ENCODE results near the gene RALGAPA2. TPM values are rescaled to one million over a fixed set of nuclear protein-coding genes. Genes with fewer than 3 reads are reported as not detected.
A peak's percentile ranks its signal among the peaks of the same experiment; 100 is the strongest.

The RALGAPA2 gene
- total RNA-seq, 4 donors from 2014 or later = 20.5 to 42.9 (median 29.6) TPM

- Histone ChIP-seq H3K4me3 (no peak overlapping the region), H3K27ac (no peak overlapping the region), H3K27me3 (no peaks in the 10 kb centered on the region), H3K36me3 (peaks cover 0 to 40% (median 0%) of the 10 kb centered on the region in 3 donors), H3K4me1 (no peaks in the 10 kb centered on the region), H3K9me3 (no peaks in the 10 kb centered on the region)
- no peak for DNase-seq (ENCODE audit: low spot score in 2 of 2)
- 90% methylated on average over 2 of the region's 2 CpGs for WGBS, 2 donors
- TF ChIP-seq, protein P1, sequence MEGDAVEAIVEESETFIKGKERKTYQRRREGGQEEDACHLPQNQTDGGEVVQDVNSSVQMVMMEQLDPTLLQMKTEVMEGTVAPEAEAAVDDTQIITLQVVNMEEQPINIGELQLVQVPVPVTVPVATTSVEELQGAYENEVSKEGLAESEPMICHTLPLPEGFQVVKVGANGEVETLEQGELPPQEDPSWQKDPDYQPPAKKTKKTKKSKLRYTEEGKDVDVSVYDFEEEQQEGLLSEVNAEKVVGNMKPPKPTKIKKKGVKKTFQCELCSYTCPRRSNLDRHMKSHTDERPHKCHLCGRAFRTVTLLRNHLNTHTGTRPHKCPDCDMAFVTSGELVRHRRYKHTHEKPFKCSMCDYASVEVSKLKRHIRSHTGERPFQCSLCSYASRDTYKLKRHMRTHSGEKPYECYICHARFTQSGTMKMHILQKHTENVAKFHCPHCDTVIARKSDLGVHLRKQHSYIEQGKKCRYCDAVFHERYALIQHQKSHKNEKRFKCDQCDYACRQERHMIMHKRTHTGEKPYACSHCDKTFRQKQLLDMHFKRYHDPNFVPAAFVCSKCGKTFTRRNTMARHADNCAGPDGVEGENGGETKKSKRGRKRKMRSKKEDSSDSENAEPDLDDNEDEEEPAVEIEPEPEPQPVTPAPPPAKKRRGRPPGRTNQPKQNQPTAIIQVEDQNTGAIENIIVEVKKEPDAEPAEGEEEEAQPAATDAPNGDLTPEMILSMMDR (IDR thresholded peaks at IDR 0.05) = no peak
- TF ChIP-seq POLR2A (IDR thresholded peaks at IDR 0.05) (no peak), EP300 (IDR thresholded peaks at IDR 0.05) (no peak)
Observed at GRCh38 chr20:20505554-20505953, 206.9 kb downstream of the RALGAPA2 start.

DNA sequence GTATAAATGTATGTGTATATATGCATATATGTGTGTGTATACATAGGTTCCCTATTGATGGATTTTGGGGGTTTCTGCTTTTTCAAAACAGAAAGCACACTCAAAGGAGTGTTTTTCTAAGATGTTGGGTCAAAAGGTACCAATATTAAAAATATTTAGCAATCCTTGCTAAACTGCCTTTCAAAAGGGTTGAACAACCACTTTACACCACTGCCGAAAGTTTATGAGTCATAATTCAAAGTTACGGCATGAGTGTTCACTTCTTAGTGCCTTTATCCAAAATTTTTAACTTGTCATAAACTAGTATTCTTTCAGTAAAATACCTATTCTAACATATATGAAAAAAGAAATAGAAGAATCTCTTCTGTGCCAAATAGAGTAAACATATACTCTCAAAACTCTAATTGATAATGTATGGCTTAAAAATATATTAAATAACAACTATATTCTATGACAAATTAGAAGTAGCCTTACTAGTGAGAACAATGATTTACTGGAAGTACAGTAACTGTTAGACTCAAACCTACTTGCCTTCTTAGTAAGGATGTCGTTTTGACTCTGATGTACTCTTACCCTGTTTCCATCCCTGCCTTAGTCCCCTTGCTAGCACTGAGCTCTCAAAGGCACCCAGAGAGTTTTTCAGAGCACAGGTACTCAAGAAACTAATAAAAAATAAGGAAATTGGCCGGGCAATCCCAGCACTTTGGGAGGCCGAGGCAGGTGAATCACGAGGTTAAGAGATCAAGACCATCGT is 208.5 kb downstream of the RALGAPA2 start:
- no peak for DNase-seq (ENCODE audit: low spot score in 2 of 2)
- Histone ChIP-seq H3K36me3 (peaks cover 0 to 27% (median 0%) of the 10 kb centered on the region in 3 donors), H3K4me3 (no peak overlapping the region), H3K9me3 (no peaks in the 10 kb centered on the region), H3K4me1 (peaks cover 0 to 12% (median 0%) of the 10 kb centered on the region in 4 donors), H3K27me3 (no peaks in the 10 kb centered on the region), H3K27ac (no peak overlapping the region)
- 93 to 94% methylated on average over 7 of the region's 7 CpGs for WGBS, 2 donors
- no peak for TF ChIP-seq EP300 (IDR thresholded peaks at IDR 0.05)
- TF ChIP-seq POLR2A (IDR thresholded peaks at IDR 0.05) = no peak
- TF ChIP-seq, protein P1 (IDR thresholded peaks at IDR 0.05) = no peak

DNA sequence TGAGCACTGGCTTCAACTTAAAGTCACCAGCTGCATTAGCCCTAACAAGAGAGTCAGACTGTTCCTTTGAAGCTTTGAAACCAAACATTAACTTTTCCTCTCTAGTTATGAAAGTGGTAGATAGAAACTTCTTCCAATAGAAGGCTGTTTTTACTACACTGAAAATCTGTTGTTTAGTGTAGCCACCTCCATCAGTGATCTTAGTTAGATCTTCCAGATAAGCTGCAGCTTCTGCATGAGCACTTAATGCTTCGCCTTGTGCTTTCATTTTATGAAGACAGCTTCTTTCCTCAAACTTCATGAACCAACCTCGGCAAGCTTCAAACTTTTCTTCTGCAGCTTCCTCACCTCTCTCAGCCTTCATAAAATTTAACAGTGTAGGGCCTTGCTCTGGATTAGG is 211.3 kb downstream of the RALGAPA2 start:
- Histone ChIP-seq H3K4me1 (peaks cover 0 to 22% (median 3%) of the 10 kb centered on the region in 4 donors), H3K36me3 (peaks cover 0 to 27% (median 0%) of the 10 kb centered on the region in 3 donors), H3K27me3 (no peaks in the 10 kb centered on the region), H3K9me3 (no peaks in the 10 kb centered on the region), H3K4me3 (no peak overlapping the region), H3K27ac (no peak overlapping the region)
- 97 to 100% methylated on average over 2 of the region's 2 CpGs for WGBS, 2 donors
- no peak for DNase-seq (ENCODE audit: low spot score in 2 of 2)
- TF ChIP-seq, protein P1 (IDR thresholded peaks at IDR 0.05) = no peak
- TF ChIP-seq POLR2A (IDR thresholded peaks at IDR 0.05) (no peak), EP300 (IDR thresholded peaks at IDR 0.05) (no peak)

DNA sequence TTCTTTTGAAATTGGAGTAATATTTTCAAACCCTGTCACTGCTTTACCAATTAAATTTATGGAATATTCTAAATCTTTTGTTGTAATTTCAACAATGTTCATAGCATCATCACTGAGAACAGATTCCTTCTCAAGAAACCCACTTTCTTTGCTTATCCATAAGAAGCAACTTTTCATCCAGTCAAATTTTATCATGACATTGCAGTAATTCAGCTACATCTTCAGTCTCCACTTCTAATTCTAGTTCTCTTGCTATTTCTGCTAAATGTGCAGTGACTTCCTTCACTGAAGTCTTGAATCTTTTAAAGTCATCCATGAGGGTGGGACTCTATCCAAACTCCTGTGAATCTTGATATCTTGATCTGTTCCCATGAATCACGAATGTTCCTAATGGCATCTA is 212.1 kb downstream of the RALGAPA2 start:
- Histone ChIP-seq H3K36me3 (peaks cover 0 to 27% (median 0%) of the 10 kb centered on the region in 3 donors), H3K9me3 (no peaks in the 10 kb centered on the region), H3K4me1 (peaks cover 0 to 22% (median 3%) of the 10 kb centered on the region in 4 donors), H3K27ac (no peak overlapping the region), H3K4me3 (no peak overlapping the region), H3K27me3 (no peaks in the 10 kb centered on the region)
- no peak for TF ChIP-seq EP300 (IDR thresholded peaks at IDR 0.05)
- TF ChIP-seq, protein P1 (IDR thresholded peaks at IDR 0.05) = no peak
- TF ChIP-seq POLR2A (IDR thresholded peaks at IDR 0.05) = no peak
- DNase-seq (ENCODE audit: low spot score in 2 of 2) = no peak
- 89 to 92% methylated on average over 1 of the region's 1 CpG for WGBS, 2 donors

GRCh38 chr20:20499439-20499838 is 213.0 kb downstream of the RALGAPA2 start:
- DNase-seq (ENCODE audit: low spot score in 2 of 2) = no peak
- Histone ChIP-seq H3K4me3 (no peak overlapping the region), H3K27ac (peak overlapping the region in 2 of 4 donors; percentile 53 to 79), H3K4me1 (peaks cover 0 to 23% (median 3%) of the 10 kb centered on the region in 4 donors), H3K9me3 (no peaks in the 10 kb centered on the region), H3K36me3 (peaks cover 0 to 27% (median 0%) of the 10 kb centered on the region in 3 donors), H3K27me3 (no peaks in the 10 kb centered on the region)
- 65 to 66% methylated on average over 5 of the region's 5 CpGs for WGBS, 2 donors
- TF ChIP-seq POLR2A (IDR thresholded peaks at IDR 0.05) (no peak), EP300 (IDR thresholded peaks at IDR 0.05) (no peak)
- TF ChIP-seq, protein P1 (IDR thresholded peaks at IDR 0.05) = no peak

All from tibial nerve (tissue), 4 donors.